Activated effector memory CD4-positive, alpha-beta T cell treated with anti-CD3 and anti-CD28 coated beads, Interleukin-2, amount 50 U/mL, for 16 hours (primary cell): ENCODE measurements around the gene ACAP1.
"Not testable (repeated sequence)": the region's sequence is repeated elsewhere in the genome, so short reads cannot be mapped to it uniquely, and the experiment has no call there.

Experiments used
- DNase-seq: peaks from one replicate; pipeline ENCODE4 v3.0.0-alpha.2; 2020

Gene ACAP1

GRCh38 chr17:7329374-7329996, 6.8 kb upstream of the ACAP1 start:
- DNase-seq = peak; percentile 98

DNA sequence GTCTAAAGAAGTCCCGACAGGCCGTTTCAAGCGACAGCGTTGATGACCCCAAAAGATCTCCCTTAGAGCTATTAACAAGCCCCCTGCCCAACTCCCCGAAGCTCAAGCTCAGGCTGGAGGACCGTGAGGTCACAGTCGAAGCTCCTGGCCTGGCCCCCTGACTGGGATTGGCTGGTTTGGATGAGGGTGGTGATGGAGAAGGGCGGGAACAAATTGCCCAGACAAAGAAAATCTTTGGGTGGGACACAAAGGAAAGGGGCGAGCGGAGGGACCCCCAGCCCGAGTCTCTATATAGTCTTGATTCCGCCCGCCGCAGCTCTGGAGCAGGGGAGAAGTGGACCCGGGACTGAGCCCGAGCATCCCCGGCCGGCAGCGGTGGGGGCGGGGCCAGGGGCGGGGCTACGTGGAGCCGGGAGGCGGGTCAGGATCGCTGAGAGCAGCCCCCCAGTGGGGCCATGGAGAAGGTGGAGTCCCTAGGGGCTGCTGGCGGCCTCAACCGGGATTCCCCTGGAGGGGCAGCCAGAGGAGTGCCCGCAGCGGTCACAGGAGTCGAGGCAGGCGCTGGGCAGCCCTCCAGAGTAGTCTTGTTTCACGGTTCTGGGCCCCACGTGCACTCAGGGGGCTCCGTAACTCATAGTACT, 6.2 kb upstream of the ACAP1 start:
- peak; percentile 91 for DNase-seq

- DNase-seq = no peak
Observed at GRCh38 chr17:7330638-7331015, 5.7 kb upstream of the ACAP1 start.

GRCh38 chr17:7332111-7332510, 4.2 kb upstream of the ACAP1 start:
- no peak for DNase-seq

- DNase-seq = peak; percentile 78
Observed at GRCh38 chr17:7332600-7333069, 3.7 kb upstream of the ACAP1 start.

GRCh38 chr17:7334938-7335538, 1.3 kb upstream of the ACAP1 start:
- DNase-seq = no peak

GRCh38 chr17:7335765-7336164, 564 bp upstream of the ACAP1 start:
- DNase-seq = not testable (repeated sequence)

DNA sequence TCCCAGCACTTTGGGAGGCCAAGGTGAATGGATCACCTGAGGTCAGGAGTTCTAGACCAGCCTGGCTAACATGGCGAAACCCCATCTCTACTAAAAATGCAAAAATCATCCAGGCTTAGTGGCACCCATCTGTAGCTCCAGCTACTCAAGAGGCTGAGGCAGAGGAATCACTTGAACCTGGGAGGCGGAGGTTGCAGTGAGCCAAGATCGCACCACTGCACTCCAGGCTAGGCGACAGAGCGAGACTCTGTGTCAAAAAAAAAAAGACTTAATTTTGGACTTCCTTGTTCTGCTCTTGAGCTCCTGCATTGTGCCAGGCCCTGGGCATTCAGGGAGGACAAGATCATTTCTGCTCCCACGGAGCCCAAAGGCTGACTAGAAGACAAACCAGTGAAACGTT, 1.3 kb downstream of the ACAP1 start:
- DNase-seq = not testable (repeated sequence)

DNA sequence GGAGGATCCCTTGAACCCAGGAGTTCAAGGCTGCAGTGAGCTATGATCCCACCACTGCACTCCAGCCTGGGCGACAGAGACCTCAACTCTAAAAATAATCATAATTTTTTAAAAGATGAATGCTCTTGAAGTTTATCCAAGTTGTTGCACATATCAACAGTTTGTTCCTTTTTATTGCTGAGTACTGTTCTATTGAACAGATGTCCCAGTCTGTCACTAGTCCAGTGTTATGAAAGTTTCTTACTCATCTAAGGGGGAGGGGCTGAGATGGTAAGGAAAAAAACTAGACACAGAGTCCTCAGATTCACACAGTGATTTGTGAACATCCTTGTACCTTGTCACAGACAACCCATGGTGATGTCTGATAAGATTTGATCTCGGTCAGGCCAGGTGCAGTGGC, 3.9 kb downstream of the ACAP1 start:
- no peak for DNase-seq

DNA sequence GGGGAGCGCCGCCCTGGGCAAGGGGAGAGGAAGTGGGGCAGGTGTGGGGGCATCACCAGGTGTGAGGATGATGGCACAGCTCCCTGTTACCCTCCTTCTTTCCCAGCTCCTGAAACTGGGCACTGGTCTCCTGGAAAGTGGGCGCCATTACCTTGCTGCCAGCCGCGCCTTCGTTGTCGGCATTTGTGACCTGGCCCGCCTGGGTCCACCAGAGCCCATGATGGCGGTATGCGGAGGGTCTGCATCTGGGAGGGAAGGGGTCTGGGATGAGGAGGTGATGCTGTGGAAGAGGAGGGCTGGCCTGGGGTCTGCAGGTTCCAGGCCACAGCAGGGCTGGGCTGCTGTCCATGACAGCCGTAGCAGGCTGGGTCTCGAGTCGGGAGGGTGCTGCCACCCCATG, 5.5 kb downstream of the ACAP1 start:
- DNase-seq = no peak

- no peak for DNase-seq
Observed at GRCh38 chr17:7343250-7343649, 6.9 kb downstream of the ACAP1 start.

- DNase-seq = no peak
Observed at GRCh38 chr17:7346761-7347614, 10.7 kb downstream of the ACAP1 start.

- DNase-seq = no peak
Observed at GRCh38 chr17:7347630-7348477, 11.5 kb downstream of the ACAP1 start.

DNA sequence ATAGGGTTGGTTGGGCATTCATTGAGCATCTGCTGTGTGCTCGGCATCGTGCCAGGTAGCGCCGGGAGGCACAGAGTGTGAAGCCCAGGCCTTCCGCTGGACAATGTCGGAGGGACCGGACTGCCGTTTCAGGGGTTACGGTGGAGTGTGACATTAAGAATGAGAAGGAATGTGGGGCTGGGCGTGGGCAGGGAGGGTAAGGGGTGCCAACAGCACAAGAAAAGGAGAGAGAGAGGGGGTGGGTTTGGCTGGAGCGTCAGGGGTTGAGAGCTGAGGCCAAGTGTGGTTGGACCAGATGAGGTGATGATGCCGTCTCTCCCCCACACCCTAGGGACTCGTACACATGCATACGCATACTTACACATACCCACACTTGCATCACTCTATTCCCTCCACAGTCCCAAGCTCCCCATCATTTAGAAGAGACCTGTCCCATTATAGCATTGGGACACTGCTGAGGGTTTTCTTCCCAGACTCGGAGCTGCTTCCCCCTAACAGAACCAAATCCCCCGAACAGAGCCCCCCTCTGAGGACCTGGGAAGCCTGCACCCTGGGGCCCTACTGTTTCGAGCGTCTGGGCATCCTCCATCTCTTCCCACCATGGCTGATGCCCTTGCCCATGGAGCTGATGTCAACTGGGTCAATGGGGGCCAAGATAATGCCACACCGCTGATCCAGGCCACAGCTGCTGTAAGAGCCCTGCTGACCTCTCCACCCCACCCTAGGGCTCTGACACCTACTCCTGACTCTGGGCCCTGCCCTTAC, 12.3 kb downstream of the ACAP1 start:
- no peak for DNase-seq

DNA sequence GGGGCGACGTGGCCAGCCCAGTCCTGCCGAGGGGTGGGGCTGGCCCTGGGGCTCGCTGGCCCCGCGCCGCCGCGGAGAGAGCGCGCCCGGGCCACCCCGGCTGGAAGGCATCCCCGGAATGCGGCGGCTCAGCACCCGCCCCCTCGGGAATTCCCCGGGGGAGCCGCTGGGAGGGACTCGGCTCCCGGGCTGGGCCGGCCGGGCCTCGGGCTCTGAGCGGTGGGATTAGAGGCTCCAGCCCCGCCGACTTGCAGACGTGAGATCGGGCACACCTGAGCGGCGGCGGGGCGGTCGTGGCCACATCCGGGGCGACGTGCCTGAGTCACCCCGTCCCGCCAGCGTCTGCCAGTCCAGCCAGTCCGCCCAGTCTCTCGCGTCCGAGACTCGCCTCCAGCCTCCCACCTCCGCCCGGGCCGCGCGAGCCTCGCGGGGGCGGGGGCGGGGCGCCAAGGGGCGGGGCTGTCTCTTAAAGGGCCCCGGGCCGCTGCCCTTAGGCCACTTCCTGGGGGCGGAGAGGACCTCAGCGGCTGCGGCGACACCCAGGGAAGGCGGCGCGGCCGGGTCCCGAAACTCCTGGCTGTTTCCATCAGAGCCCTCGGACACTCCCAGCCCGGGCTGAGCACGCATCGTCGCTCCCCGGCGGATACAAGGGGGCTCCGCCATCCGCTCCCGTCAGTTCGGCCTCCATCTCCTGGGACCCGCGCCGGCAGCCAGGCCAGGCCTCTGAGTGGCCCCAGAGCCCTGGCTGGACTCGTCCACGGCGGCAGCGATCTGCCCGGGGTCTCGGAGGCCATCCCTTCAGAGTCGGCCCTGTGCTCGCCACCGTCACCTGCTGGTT, 15.6 kb downstream of the ACAP1 start, which contains the start of gene KCTD11:
Gene KCTD11, plus strand, starts transcription at position 498 of the 838 bp plus-strand sequence.
- peak; percentile 90 for DNase-seq

- no peak for DNase-seq
Observed at GRCh38 chr17:7352503-7352889, 16.2 kb downstream of the ACAP1 start.

DNA sequence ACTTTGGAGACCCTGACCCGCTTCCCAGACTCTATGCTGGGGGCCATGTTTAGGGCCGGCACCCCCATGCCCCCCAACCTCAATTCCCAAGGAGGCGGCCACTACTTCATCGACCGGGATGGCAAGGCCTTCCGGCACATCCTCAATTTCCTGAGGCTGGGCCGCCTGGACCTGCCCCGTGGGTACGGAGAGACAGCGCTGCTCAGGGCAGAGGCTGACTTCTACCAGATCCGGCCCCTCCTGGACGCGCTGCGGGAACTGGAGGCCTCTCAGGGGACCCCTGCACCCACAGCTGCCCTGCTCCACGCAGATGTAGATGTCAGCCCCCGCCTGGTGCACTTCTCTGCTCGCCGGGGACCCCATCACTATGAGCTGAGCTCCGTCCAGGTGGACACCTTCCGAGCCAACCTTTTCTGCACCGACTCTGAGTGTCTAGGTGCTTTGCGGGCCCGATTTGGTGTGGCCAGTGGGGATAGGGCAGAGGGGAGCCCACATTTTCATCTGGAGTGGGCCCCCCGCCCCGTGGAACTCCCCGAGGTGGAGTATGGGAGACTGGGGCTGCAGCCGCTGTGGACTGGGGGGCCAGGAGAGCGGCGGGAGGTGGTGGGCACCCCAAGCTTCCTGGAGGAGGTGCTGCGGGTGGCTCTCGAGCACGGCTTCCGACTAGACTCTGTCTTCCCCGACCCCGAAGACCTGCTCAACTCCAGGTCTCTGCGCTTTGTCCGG, 16.7 kb downstream of the ACAP1 start:
- no peak for DNase-seq

- no peak for DNase-seq
Observed at GRCh38 chr17:7354262-7354843, 18.0 kb downstream of the ACAP1 start.

DNA sequence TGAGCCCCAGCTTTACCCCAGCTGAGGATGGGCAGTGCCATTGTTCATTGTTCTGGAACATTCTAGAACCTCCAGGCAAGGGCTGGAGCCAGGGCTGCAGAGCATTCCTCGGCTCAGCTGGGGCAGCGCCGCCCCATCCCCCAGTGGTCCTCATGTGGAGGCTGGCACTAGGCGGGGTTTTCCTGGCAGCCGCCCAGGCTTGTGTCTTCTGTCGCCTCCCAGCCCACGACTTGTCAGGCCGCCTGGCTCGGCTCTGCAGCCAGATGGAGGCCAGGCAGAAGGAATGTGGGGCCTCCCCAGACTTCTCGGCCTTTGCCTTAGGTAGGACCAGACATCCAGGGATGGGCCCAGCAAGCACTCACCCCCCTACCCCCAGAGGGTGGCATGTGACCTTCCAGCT, 18.7 kb downstream of the ACAP1 start, which contains the start of gene TMEM95:
Gene TMEM95, plus strand, starts transcription at position 104 of the 400 bp plus-strand sequence. Its CDS starts 49 bp downstream, at position 153.
- DNase-seq = no peak
